Lower lobe of right lung (tissue), 2 donors: ENCODE data around the gene RASSF5. TPM values are rescaled to one million over a fixed set of nuclear protein-coding genes. Genes with fewer than 3 reads are reported as not detected.

Experiments used
- ATAC-seq, 2 donors: fragments of 200-7000 bp; cut with Tn5 transposase; one replicate each; pipeline ENCODE4 v1.9.1; 2020 to 2022; ENCODE audit warnings: mild to moderate bottlenecking in 2 of 2, moderate library complexity in 2 of 2
- DNase-seq: peaks from one replicate; pipeline ENCODE4 v3.0.0-alpha.2; 2020
- H3K27ac ChIP-seq: fragments of 200-600 bp; one replicate; pipeline ENCODE4 v1.8.0; 2022
- H3K27me3 ChIP-seq: fragments of 200-600 bp; one replicate; pipeline ENCODE4 v1.8.0; 2022; ENCODE audit warnings: low read depth
- H3K36me3 ChIP-seq: fragments of 200-600 bp; one replicate; pipeline ENCODE4 v1.8.0; 2022; ENCODE audit warnings: mild to moderate bottlenecking
- H3K4me1 ChIP-seq: fragments of 200-600 bp; one replicate; pipeline ENCODE4 v1.8.0; 2022
- H3K4me3 ChIP-seq: fragments of 200-600 bp; one replicate; pipeline ENCODE4 v1.8.0; 2022; ENCODE audit warnings: mild to moderate bottlenecking
- H3K9me3 ChIP-seq: fragments of 200-600 bp; one replicate; pipeline ENCODE4 v1.8.0; 2022
- intact Hi-C: fragments of 100-400 bp; cut with DNase I; formaldehyde crosslinking; loops from one replicate; pipeline ENCODE4 v1.11.0; 2022
- total RNA-seq: library from RNA; stranded (reverse); fragmentation: NEBNext Ultra II Directional; extraction: Animal tissue kit (Norgen Biotek cat#: 25700); gene quantifications from one replicate; pipeline ENCODE4 v1.2.1, GENCODE V29; 2021
- TF ChIP-seq, protein P1 (sequence below): fragments of 200-600 bp; IDR thresholded peaks from one replicate; pipeline ENCODE4 v1.8.0; 2022; ENCODE audit warnings: antibody characterized with exemption, mild to moderate bottlenecking
- donor health status: DM: no; HTN: yes; CAD: no; lungs with severe emphysema.

Gene RASSF5
- total RNA-seq, 1 donor from 2014 or later, result 48.2 TPM

DNA sequence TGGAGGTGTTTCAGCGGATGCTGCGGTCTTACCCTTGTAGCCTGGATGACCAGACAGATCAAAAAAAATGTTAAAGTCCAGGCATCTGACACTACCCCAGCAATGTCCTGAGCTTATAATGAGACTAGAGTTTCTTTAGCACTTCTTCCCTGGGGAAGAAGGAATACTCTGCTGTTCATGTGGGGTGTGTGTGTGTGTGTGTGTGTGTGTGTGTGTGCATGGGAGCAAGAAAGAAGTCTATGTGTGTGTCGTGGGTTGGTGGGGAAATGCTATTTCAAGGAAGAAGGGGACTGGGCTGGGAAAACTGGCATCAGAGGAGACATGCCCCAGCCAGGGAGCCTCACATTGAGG lies 3.0 kb upstream of the RASSF5 start:
- no peak for DNase-seq
- intact Hi-C loops, result no loop called here
- H3K27ac ChIP-seq, result no peak overlapping the region
- no peak overlapping the region for H3K4me3 ChIP-seq
- TF ChIP-seq, protein P1, sequence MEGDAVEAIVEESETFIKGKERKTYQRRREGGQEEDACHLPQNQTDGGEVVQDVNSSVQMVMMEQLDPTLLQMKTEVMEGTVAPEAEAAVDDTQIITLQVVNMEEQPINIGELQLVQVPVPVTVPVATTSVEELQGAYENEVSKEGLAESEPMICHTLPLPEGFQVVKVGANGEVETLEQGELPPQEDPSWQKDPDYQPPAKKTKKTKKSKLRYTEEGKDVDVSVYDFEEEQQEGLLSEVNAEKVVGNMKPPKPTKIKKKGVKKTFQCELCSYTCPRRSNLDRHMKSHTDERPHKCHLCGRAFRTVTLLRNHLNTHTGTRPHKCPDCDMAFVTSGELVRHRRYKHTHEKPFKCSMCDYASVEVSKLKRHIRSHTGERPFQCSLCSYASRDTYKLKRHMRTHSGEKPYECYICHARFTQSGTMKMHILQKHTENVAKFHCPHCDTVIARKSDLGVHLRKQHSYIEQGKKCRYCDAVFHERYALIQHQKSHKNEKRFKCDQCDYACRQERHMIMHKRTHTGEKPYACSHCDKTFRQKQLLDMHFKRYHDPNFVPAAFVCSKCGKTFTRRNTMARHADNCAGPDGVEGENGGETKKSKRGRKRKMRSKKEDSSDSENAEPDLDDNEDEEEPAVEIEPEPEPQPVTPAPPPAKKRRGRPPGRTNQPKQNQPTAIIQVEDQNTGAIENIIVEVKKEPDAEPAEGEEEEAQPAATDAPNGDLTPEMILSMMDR, result no peak
- H3K27me3 ChIP-seq, result peaks cover 4% of the 10 kb centered on the region
- H3K9me3 ChIP-seq, result no peaks in the 10 kb centered on the region
- H3K36me3 ChIP-seq, result no peaks in the 10 kb centered on the region
- no peak for ATAC-seq
- peaks cover 69% of the 10 kb centered on the region for H3K4me1 ChIP-seq

GRCh38 chr1:206505702-206506355 lies 1.5 kb upstream of the RASSF5 start:
- DNase-seq (no peak), ATAC-seq (no peak)
- H3K36me3 ChIP-seq, result no peaks in the 10 kb centered on the region
- no peak overlapping the region for H3K27ac ChIP-seq
- intact Hi-C loops, result no loop called here
- H3K4me3 ChIP-seq, result no peak overlapping the region
- peaks cover 4% of the 10 kb centered on the region for H3K27me3 ChIP-seq
- H3K9me3 ChIP-seq, result no peaks in the 10 kb centered on the region
- H3K4me1 ChIP-seq, result peaks cover 75% of the 10 kb centered on the region
- TF ChIP-seq, protein P1, result peak; percentile 45

DNA sequence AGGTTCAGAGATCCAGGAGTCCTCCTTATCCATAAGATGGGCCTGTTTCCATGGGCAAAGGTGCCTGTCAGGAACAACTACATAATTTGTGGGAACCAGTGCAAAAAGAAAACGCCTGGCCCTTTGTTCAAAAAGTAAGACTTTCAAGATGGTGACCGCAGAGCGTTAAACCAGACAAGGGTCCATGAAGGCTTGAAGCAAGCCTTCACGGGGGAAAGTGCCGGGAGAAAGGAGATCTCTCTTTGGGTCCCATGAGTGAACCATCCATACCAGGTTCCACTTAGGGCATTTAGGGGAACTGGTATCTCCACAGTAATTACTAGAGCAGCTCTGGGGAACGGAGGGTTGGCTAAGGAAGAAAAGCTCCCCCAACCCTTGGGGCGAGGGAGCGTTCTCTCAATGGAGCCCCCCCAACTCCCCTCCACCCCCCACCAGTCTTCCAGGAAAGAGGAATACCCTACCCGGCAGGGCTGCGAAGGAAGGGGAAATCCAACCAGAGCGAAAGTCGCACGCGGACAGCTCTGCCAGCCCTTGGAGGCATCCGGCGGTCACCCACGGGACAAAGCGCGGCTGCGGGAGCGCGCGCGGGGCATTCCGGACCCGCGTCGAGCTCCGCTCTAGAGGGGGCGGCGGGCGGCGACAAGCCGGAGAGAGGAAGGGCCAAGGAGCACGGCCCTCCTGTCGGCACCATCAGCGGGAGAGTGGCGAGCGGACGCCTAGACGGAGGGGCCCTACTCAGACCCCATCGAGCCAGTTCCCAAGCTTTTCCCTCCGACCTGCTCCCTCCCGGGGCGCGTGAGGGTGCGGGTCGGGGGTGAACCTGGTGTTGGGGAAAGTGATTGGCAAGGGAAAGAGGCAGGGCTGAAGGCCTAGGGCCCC lies 687 bp upstream of the RASSF5 start:
- Histone ChIP-seq H3K27me3 (peaks cover 4% of the 10 kb centered on the region), H3K27ac (peak overlapping the region; percentile 71), H3K9me3 (no peaks in the 10 kb centered on the region), H3K36me3 (no peaks in the 10 kb centered on the region), H3K4me3 (peak overlapping the region; percentile 77), H3K4me1 (peaks cover 82% of the 10 kb centered on the region)
- TF ChIP-seq, protein P1, result no peak
- DNase-seq, result no peak
- ATAC-seq, result peak; percentile 39 to 58
- intact Hi-C loops, result no loop called here

DNA sequence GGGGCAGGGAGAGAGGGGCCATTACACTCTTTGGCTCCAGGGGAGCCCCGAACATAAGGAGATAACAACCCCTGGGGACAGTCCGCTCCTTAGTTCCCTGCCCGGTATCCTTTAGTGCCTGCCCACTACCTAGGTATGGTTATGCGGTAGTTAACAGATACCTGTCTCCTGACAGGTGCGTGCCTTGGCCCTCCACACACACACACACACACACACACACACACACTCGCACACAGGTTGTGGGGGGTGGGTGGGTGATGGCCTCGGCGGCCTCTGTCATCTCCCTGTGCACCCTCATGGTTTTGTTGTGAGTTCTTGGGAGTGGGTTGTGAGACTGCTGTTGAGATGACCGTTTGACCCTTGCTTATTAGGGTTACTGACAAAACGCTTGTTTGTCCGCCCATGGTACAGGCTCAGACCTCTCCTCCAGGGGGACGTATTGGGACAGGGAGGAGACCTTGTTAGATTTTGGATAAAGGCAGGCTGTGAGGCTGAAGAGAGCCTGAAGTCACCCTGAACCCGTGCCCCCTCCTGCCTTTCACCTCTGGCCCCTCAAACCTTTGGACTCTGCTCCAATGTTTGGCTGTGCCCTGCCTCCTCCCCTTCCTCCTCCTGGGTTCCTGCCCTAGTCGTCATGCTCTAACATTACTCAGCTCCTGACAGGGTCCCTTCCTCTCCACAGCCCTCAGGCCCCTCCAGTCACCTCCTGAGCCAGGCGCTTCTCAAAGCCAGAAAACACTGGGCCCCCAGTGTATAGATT lies 979 bp downstream of the RASSF5 start:
- intact Hi-C loops, result no loop called here
- TF ChIP-seq, protein P1, result no peak
- Histone ChIP-seq H3K4me3 (peak overlapping the region; percentile 77), H3K9me3 (no peaks in the 10 kb centered on the region), H3K36me3 (no peaks in the 10 kb centered on the region), H3K27ac (peak overlapping the region; percentile 71), H3K4me1 (peaks cover 82% of the 10 kb centered on the region), H3K27me3 (peaks cover 4% of the 10 kb centered on the region)
- DNase-seq (no peak), ATAC-seq (peak; percentile 0)

- intact Hi-C loops, result no loop called here
- DNase-seq, result no peak
- Histone ChIP-seq H3K36me3 (no peaks in the 10 kb centered on the region), H3K9me3 (no peaks in the 10 kb centered on the region), H3K27ac (no peak overlapping the region), H3K27me3 (peaks cover 4% of the 10 kb centered on the region), H3K4me3 (peak overlapping the region; percentile 77), H3K4me1 (peaks cover 81% of the 10 kb centered on the region)
- TF ChIP-seq, protein P1, result no peak
- ATAC-seq, result no peak
These were observed 1.6 kb downstream of the RASSF5 start for GRCh38 chr1:206508956-206509355.
